Fibroblast of skin of left biceps (primary cell): ENCODE data around the gene KANSL1.

Source experiments
- DNase-seq, 2 experiments: peaks; one replicate each; pipeline ENCODE4 v3.0.0-alpha.2; 2013; ENCODE audit warnings: low read depth in 2 of 2

Gene KANSL1

DNA sequence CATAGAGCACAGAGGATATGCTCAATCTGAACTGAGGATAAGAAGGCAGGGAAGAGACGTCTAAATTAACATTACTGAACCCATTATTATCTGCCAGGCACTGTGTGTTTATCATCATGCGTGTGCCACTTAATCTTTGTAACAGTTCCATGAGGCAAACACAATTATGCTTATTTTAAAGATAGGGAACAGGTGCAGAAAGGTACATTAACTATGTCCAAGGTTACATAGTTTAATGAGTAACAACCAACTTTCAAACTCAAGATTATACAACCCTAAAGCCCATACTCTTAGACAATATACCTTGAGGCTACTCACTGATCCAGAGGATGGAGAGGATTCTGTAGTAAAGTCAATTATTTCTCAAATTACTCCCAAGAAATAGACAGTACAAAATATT lies 151.0 kb downstream of the KANSL1 start:
- DNase-seq = no peak

DNA sequence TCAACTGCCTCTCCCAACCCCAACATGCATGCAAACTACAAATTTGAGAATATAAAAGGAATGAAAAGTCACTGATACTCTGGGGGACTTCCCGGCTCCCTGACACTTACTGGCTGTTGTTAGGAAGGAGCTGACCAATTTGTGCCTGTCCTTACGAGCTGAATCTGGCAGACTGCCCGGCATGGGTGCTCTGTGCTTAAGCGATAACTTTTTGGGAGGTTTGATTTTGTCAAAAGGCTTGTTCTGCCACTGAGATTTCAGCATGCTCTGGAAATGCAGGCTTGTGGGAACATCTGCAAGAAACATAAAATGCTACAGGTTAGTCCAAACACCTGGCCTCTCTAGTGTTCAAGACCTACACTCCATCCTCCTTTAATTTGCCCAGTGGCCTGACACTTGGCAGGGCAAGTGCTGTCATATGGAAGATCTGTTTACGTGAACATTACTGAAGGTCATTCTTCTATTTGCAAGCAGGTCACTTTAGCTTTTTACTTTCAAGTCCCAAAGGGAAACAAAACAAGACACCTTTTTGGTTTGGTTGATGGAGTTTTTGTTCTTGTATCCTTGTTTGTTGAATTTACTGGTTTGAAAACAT lies 153.5 kb downstream of the KANSL1 start:
- no peak for DNase-seq

DNA sequence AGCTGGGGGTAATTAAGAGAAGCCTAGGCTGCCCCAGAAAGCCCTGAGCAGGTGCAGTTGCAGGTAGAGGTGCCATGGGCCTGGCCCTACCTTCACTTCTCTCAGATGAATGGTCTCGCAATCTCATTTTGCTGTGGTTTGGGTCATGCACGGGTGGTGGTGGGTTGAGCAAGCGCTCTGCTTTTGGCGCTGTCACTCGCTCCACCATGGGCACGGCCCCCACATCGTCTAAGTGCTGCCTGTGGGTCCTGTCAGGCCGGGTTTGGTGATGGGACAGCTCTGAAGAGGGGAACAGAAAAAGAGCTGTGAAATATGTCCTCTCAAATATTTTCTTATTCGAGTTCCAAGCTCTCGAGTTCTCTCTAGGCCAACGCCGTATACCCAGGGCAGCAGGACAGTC lies 154.3 kb downstream of the KANSL1 start:
- no peak for DNase-seq

GRCh38 chr17:46038414-46038813 lies 154.8 kb downstream of the KANSL1 start:
- no peak for DNase-seq

GRCh38 chr17:46037722-46038255 lies 155.4 kb downstream of the KANSL1 start:
- no peak for DNase-seq

DNA sequence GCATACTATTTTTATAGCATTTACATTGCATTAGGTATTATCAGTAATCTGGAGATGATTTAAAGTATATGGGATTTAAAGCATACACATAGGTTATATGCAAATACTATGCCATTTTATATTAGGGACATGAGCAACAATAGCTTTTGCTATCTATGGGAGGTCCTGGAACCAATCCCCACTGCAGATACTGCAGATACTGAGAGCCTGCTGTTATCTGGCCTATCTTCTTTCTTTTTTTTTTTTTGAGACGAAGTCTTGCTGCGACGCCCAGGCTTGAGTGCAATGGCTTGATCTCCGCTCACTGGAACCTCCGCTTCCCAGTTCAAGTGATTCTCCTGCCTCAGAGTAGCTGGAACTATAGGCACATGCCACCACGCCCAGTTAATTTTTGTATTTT lies 156.7 kb downstream of the KANSL1 start:
- no peak for DNase-seq

DNA sequence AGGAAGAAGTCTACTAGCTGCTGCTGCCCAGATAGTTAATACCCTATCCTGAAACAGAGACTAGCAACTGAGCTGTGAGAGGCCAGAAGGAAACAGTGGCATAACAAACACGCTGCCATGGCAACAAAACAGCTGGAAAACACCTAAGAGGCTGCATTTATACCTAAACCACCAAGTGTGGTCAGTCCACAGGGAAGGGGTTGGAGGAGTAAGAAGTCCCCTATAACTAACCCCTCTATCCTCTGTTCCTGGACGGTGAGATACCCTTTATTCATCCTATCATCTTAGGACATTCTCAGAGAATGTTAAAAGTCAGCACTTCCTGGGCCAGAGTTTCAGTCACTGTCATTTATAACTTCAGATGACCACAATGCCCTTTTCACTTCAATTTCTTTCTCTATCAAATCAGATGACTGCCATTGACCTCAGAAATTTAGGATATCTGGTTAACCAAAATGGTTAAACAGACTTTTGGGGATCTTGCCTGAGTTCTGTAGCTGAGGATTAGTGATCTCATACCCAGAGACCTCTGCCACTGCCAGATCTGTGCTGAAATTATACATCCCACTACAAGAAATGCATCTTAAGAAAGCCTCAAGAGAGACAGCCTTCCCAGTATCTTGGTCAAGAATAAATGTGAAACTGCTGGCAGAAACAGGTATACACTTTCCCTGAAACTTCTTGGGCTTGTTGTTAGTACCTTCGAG lies 158.0 kb downstream of the KANSL1 start:
- no peak for DNase-seq

DNA sequence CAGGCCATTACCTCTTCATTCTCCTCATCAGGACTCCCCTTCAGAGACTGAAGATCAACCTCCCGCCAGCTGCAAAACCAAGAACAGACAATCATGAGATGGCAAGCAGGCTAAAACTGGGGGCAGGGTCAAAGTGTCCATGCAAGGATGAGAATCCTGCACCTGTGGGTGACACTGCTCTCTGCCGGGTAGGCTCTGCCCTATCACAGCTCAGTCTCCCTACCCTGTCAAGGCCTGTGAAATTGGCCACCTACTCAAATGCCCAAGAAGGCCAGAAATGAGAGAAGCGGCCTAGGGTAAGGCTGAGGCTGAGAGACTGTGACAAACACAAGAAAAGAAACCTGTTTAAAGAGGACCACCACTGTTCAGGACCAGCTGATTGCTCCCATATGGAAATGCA lies 159.8 kb downstream of the KANSL1 start:
- no peak for DNase-seq

DNA sequence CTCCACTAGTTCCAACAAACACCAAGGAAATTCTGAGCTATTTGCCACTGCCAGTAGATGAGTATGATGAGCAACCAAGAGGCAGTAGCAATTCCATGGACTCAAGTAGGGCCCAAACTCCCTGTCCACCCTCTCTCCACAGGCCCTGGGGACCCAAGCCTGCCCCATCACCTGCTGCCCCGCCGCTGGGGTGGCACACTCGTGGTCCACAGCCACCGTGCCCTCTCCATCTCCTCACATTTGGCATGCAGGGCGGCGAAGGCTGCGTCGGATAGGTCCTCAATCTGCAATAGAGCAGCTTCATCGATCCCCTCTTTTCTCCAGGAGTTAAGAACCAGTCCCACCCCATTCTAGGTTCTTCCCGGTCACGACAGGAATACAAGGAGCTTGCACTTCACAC lies 160.3 kb downstream of the KANSL1 start:
- DNase-seq = no peak

GRCh38 chr17:46031920-46032319 lies 161.3 kb downstream of the KANSL1 start:
- no peak for DNase-seq

GRCh38 chr17:46031440-46031839 lies 161.8 kb downstream of the KANSL1 start:
- no peak for DNase-seq

DNA sequence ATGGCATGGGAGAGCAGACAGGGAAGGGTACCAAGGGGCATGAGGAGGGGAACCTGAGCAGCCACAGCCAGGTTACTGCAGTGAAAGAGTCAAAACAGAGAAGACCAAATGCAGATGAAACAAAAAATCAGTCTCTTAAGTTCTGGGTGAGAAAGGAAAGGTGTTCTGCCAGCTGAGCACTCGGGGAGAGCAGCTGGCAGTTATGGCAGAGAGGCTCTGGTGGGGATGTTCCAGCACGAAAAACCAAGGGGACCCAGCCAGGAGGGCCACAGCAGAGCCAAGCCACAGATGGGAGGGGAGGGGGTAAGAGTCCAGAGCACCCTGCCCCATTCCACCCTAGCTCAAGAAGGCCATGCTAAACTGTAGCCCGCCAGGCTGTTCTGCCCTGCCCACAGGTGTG lies 162.5 kb downstream of the KANSL1 start:
- DNase-seq = no peak

DNA sequence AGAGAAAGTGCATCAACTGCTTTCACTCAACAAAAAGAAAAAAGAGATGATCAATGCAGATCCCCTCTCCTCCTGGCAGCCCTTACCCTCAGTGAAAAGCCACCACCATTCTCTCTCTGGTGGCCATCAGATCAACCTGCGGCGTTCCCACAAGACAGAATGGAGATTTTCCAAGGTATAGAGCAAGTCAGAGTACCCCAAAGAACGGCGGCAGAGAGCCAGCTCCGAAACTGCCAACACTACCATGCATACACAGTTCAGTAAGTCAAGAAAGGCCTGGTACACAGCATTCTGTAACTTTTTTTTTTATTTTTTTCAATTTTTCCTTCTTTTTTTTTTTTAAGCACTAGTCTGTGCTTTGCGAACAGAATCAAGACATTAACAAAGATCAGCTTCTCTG lies 163.6 kb downstream of the KANSL1 start:
- DNase-seq = no peak

DNA sequence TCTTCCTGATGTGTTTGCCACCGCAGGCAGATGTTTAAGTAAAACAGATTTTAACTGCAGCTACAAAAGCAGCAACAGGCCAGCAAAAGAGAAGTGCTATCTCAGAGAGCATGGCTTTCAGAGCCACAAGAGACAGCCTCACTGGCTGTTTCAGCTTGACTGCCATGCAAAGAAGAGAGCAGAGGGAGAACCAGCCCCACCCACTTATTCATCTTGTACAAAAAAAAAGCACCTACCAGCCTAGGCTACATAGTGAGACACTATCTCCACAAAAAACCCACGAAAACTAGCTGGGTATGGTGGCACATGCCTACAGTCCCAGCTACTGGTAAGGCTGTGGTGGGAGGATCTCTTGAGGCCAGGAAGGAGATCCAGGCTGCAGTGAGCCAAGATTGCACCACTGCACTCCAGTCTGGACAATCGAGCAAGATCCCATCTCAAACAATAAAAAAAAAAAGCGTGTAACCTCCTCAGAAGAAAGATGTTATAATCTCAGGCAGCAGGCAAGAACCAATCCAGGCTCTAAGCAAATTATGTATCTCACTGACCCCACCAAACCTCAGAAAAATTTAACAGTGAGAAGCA lies 164.2 kb downstream of the KANSL1 start:
- DNase-seq = no peak

DNA sequence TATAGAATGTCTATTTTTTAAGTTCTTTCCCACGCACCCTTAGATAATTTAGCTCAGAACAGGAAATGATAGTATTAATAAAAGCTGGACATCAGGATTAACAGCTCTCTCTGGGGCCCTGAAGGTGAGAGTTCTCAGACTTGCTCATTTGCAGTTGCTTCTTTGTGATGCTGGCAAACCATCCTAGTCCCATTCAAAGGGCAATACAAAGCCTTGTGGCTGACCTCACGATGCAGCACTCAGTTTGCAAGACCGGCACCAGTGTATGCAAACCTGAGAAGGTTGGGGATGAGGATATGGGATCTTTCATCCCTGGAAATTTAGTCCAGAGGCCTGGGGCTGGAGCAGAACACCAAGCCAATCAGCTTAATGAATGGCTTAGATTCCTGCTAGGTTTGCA lies 164.9 kb downstream of the KANSL1 start:
- DNase-seq = no peak

GRCh38 chr17:46027976-46028325 lies 165.3 kb downstream of the KANSL1 start:
- no peak for DNase-seq

DNA sequence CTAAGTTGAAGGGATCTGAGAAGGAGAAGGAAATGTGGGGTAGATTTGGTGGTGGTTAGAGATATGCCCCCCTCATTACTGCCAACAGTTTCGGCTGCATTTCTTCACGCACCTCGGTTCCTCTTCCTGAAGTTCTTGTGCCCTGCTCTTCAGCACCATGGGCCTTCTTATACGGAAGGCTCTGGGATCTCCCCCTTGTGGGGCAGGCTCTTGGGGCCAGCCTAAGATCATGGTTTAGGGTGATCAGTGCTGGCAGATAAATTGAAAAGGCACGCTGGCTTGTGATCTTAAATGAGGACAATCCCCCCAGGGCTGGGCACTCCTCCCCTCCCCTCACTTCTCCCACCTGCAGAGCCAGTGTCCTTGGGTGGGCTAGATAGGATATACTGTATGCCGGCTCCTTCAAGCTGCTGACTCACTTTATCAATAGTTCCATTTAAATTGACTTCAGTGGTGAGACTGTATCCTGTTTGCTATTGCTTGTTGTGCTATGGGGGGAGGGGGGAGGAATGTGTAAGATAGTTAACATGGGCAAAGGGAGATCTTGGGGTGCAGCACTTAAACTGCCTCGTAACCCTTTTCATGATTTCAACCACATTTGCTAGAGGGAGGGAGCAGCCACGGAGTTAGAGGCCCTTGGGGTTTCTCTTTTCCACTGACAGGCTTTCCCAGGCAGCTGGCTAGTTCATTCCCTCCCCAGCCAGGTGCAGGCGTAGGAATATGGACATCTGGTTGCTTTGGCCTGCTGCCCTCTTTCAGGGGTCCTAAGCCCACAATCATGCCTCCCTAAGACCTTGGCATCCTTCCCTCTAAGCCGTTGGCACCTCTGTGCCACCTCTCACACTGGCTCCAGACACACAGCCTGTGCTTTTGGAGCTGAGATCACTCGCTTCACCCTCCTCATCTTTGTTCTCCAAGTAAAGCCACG lies 165.9 kb downstream of the KANSL1 start:
- no peak for DNase-seq

DNA sequence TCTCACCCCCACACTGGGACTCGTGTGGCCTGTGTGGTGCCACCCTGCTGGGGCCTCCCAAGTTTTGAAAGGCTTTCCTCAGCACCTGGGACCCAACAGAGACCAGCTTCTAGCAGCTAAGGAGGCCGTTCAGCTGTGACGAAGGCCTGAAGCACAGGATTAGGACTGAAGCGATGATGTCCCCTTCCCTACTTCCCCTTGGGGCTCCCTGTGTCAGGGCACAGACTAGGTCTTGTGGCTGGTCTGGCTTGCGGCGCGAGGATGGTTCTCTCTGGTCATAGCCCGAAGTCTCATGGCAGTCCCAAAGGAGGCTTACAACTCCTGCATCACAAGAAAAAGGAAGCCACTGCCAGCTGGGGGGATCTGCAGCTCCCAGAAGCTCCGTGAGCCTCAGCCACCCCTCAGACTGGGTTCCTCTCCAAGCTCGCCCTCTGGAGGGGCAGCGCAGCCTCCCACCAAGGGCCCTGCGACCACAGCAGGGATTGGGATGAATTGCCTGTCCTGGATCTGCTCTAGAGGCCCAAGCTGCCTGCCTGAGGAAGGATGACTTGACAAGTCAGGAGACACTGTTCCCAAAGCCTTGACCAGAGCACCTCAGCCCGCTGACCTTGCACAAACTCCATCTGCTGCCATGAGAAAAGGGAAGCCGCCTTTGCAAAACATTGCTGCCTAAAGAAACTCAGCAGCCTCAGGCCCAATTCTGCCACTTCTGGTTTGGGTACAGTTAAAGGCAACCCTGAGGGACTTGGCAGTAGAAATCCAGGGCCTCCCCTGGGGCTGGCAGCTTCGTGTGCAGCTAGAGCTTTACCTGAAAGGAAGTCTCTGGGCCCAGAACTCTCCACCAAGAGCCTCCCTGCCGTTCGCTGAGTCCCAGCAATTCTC lies 166.8 kb downstream of the KANSL1 start:
- DNase-seq = no peak

GRCh38 chr17:46025510-46026165 lies 167.6 kb downstream of the KANSL1 start:
- no peak for DNase-seq

DNA sequence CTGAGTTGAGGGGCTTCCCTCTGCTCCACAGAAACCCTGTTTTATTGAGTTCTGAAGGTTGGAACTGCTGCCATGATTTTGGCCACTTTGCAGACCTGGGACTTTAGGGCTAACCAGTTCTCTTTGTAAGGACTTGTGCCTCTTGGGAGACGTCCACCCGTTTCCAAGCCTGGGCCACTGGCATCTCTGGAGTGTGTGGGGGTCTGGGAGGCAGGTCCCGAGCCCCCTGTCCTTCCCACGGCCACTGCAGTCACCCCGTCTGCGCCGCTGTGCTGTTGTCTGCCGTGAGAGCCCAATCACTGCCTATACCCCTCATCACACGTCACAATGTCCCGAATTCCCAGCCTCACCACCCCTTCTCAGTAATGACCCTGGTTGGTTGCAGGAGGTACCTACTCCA lies 168.2 kb downstream of the KANSL1 start:
- no peak for DNase-seq

DNA sequence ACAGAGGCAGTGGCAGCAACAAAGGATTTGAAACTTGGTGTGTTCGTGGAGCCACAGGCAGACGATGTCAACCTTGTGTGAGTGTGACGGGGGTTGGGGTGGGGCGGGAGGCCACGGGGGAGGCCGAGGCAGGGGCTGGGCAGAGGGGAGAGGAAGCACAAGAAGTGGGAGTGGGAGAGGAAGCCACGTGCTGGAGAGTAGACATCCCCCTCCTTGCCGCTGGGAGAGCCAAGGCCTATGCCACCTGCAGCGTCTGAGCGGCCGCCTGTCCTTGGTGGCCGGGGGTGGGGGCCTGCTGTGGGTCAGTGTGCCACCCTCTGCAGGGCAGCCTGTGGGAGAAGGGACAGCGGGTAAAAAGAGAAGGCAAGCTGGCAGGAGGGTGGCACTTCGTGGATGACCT lies 168.6 kb downstream of the KANSL1 start:
- DNase-seq = no peak
